LNCaP clone FGC (cell line): ENCODE data around the gene TFF3.
A peak's percentile ranks its signal among the peaks of the same experiment; 100 is the strongest.

Experiments
- DNase-seq: peaks from one replicate; pipeline ENCODE4 v3.0.0-alpha.2; 2011; ENCODE audit warnings: low read depth
- H3K4me3 ChIP-seq: 2 replicates; pipeline ENCODE4 v1.5.1; 2011; ENCODE audit warnings: mild to moderate bottlenecking, low read depth, low read length, control low read depth
- CTCF ChIP-seq: IDR thresholded peaks from 2 replicates; pipeline ENCODE4 v1.5.1; 2012; ENCODE audit warnings: mild to moderate bottlenecking; ENCODE audit not compliant: control insufficient read depth, insufficient read depth; ENCODE audit errors: extremely low read depth

TFF3 gene

GRCh38 chr21:42269386-42269785 is 45.8 kb downstream of the TFF3 start:
- no peak overlapping the region for H3K4me3 ChIP-seq
- no peak for TF ChIP-seq CTCF
- no peak for DNase-seq

- H3K4me3 ChIP-seq = no peak overlapping the region
- no peak for TF ChIP-seq CTCF
Measured at GRCh38 chr21:42266971-42267556, 48.1 kb downstream of the TFF3 start.

GRCh38 chr21:42265231-42265812 is 49.9 kb downstream of the TFF3 start:
- H3K4me3 ChIP-seq = no peak overlapping the region
- TF ChIP-seq CTCF = no peak
- DNase-seq = no peak

More at GRCh38 chr21:42266971-42267556, 48.1 kb downstream of the TFF3 start:
- no peak for DNase-seq

GRCh38 chr21:42264245-42265195 is 50.7 kb downstream of the TFF3 start:
- TF ChIP-seq CTCF = no peak
- no peak overlapping the region for H3K4me3 ChIP-seq
- no peak for DNase-seq

GRCh38 chr21:42263591-42264131 is 51.5 kb downstream of the TFF3 start:
- no peak overlapping the region for H3K4me3 ChIP-seq
- no peak for DNase-seq
- no peak for TF ChIP-seq CTCF

- DNase-seq = peak; percentile 52
- no peak overlapping the region for H3K4me3 ChIP-seq
- no peak for TF ChIP-seq CTCF
Measured at GRCh38 chr21:42262831-42263231, 52.4 kb downstream of the TFF3 start.
